Measurements from ENCODE around the gene MYO1G.
"Not testable (repeated sequence)": the region's sequence is repeated elsewhere in the genome, so short reads cannot be mapped to it uniquely, and the experiment has no call there.

The MYO1G gene

DNA sequence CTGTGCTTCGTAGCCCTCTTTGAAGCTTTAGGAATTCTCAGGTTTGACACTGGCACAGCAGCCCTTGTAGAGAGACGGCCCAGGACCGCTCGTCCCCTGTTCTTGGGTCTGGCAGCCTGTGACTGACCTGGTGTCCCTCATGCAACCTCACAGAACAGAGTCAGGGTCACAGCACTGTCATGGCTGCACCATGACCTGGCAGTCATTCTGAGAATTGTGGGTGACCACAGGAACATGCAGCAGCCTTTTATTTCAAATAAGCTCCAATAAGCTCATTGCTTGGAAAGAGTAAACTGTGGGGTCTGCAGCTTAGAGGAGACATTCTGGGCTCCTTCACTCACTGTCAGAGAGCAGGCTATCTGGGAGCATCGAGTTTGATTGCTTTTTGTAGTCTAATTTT, 42.5 kb downstream of the MYO1G start:
- DNase-seq (ENCODE audit: low spot score): no peak

DNA sequence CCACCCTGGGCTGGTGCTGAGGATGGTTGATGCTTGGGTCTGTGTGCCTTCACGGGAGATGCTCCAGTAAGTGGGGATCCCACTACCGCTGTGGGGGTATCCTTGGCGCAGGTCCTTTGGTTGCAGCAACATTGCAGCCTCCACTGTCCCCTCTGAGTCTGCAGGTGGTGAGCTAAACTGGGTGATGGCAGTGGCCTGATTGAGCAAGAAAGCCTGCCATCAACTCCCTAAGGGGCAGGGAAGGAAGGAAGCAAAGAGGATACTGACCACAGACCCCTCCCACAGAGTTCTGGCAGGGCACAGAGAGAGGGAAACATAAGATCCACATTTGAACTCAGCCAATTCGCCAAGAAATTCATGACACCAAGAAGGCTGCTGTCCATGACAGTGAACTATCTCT, 43.2 kb downstream of the MYO1G start:
- no peak for DNase-seq (ENCODE audit: low spot score)

GRCh38 chr7:44935016-44935415, 43.8 kb downstream of the MYO1G start:
- no peak for DNase-seq (ENCODE audit: low spot score)

GRCh38 chr7:44934510-44934909, 44.3 kb downstream of the MYO1G start:
- not testable (repeated sequence) for DNase-seq (ENCODE audit: low spot score)

- no peak for DNase-seq (ENCODE audit: low spot score)
Measured at GRCh38 chr7:44930921-44931320, 47.9 kb downstream of the MYO1G start.

DNA sequence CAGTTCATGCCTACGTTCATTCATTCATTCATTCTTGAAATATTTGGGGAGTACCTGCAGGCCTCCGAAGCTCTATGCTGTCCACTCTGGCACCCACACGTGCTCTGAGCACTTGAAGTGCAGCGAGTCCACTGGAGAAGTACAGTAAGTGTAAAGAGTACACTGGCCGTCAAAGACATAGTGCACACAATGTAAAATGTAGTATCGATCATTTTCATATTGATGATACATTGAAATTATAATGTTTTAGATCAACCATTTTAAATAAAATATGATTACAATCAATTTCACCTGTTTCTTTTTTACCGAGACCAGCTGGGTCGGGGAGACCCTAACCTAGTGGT, 56.5 kb downstream of the MYO1G start:
- DNase-seq (ENCODE audit: low spot score): no peak

- DNase-seq (ENCODE audit: low spot score): peak; percentile 64
Measured at GRCh38 chr7:44921607-44922350, 57.0 kb downstream of the MYO1G start.

GRCh38 chr7:44920119-44920518, 58.7 kb downstream of the MYO1G start:
- DNase-seq (ENCODE audit: low spot score): no peak

DNA sequence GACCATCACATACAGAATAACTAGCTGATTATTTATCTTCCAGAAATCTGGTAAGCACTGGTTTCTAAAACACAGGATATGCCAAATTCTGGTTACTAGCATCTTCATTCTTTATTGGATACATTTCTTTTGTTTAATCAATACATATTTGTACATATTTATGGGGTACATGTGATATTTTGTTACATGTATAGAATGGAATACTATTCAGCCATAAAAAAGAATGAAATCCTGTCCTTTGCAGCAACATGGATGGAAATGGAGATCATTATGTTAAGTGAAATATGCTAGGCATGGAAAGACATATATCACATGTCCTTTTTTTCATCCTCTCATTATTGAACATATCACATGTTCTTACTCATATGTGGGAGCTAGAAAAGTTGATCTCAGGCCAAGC, 60.8 kb downstream of the MYO1G start:
- no peak for DNase-seq (ENCODE audit: low spot score)

DNA sequence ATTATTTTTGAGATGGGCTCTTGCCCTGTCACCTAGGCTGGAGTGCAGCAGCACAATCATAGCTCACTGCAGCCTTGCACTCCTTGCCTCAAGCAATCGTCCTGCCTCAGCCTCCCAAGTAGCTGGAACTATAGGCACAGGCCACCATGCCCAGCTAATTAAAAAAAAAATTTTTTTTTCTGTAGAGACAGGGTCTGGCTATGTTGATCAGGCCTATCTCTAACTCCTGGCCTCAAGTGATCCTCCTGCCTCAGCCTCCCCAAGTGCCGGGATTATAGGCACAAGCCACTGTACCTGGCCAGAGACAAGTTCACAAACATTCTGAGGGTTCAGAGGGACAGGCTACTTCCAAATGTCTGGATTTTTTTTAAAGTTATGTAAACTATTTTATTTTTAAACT, 61.4 kb downstream of the MYO1G start:
- no peak for DNase-seq (ENCODE audit: low spot score)

- DNase-seq (ENCODE audit: low spot score): no peak
Measured at GRCh38 chr7:44914992-44915607, 63.7 kb downstream of the MYO1G start.

DNA sequence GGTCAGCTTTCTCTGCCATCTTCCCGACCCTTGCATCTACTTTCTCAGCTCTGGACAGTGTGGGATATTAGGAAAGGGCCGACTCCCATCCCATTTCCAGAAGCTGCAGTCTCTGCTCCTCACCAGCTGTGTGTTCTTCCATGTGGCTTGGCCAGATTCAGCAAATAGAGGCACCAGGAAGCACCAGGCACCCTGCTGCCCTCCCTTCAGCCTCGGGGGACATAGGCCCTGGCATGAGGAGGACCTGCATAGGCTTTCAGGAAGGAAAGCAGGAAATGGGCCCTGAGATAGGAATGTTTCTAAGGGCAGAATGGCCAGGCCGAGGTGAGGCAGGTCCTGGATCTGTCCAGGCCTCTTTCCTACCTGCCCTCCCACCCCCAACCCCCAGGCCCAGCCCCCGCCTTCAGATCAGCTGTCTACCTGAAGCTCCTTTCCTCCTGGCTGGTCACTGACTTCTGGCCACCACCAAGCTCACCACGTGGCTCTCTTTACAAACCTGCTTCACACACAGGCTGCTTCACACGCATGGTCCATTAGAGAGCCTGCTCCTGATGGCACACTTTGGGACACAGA, 66.0 kb downstream of the MYO1G start:
- DNase-seq (ENCODE audit: low spot score): no peak
